ENCODE results near the gene ATRAID.
A peak's percentile ranks its signal among the peaks of the same experiment; 100 is the strongest.
"Not testable (repeated sequence)": the region's sequence is repeated elsewhere in the genome, so short reads cannot be mapped to it uniquely, and the experiment has no call there.

Gene ATRAID

DNA sequence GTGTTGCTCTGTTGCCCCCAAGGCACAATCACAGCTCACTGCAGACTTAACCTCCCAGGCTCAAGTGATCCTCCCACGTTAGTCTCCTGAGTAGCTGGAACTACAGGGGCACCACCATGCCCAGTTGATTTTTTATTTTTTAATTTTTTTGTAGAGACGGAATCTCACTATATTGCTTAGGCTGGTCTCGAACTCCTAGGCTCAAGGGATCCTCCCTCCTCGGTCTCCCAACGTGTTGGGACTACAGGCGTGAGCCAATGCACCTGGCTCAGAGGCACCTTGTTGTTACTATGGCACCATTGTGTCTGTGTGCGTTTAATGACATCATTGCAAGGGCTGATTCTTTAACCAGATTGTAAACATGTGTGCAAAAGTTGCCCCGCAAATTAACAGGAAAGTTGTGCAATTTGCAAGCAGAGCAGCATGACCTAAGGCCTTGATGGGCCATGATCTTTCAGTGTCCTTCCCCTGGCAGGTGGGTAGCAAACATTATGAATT lies 40.4 kb upstream of the ATRAID start:
- H3K27ac ChIP-seq = no peak overlapping the region
- no peaks in the 10 kb centered on the region for H3K9me3 ChIP-seq
- peaks cover 0 to 7% (median 2%) of the 10 kb centered on the region in 4 donors for H3K4me1 ChIP-seq
- no peak for DNase-seq
- H3K27me3 ChIP-seq = peaks cover 0 to 12% of the 10 kb centered on the region in 2 donors
- TF ChIP-seq, protein P1, sequence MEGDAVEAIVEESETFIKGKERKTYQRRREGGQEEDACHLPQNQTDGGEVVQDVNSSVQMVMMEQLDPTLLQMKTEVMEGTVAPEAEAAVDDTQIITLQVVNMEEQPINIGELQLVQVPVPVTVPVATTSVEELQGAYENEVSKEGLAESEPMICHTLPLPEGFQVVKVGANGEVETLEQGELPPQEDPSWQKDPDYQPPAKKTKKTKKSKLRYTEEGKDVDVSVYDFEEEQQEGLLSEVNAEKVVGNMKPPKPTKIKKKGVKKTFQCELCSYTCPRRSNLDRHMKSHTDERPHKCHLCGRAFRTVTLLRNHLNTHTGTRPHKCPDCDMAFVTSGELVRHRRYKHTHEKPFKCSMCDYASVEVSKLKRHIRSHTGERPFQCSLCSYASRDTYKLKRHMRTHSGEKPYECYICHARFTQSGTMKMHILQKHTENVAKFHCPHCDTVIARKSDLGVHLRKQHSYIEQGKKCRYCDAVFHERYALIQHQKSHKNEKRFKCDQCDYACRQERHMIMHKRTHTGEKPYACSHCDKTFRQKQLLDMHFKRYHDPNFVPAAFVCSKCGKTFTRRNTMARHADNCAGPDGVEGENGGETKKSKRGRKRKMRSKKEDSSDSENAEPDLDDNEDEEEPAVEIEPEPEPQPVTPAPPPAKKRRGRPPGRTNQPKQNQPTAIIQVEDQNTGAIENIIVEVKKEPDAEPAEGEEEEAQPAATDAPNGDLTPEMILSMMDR (IDR thresholded peaks at IDR 0.05) = no peak
- H3K4me3 ChIP-seq = no peak overlapping the region
- intact Hi-C loops (cut with DNase I; ENCODE audit: low total_unique reads) = no loop called here
- H3K36me3 ChIP-seq = no peaks in the 10 kb centered on the region

DNA sequence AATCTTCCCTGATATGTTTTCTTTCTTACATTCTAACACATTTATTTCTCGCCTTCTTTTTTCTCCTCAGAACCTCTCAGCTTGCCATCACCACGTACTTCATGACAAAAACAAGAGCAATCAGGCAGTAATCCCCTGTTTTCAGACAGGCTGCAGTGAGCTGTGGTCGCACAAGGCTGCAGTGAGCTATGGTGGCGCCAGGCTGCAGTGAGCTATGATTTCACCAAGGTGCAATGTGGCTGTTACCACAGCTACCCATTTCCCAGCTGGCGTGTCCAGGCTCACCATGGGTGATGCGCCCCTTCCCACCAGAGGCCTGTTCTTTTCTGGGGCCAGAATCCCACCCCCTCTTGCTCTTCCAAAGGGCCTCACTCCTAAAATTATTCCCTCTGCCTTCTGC lies 37.2 kb upstream of the ATRAID start:
- intact Hi-C loops (cut with DNase I; ENCODE audit: low total_unique reads) = no loop called here
- H3K27ac ChIP-seq = no peak overlapping the region
- DNase-seq = no peak
- TF ChIP-seq, protein P1 (IDR thresholded peaks at IDR 0.05) = no peak
- no peaks in the 10 kb centered on the region for H3K36me3 ChIP-seq
- H3K9me3 ChIP-seq = no peaks in the 10 kb centered on the region
- H3K4me3 ChIP-seq = no peak overlapping the region
- H3K27me3 ChIP-seq = peaks cover 0 to 17% of the 10 kb centered on the region in 2 donors
- peaks cover 0 to 7% (median 2%) of the 10 kb centered on the region in 4 donors for H3K4me1 ChIP-seq

DNA sequence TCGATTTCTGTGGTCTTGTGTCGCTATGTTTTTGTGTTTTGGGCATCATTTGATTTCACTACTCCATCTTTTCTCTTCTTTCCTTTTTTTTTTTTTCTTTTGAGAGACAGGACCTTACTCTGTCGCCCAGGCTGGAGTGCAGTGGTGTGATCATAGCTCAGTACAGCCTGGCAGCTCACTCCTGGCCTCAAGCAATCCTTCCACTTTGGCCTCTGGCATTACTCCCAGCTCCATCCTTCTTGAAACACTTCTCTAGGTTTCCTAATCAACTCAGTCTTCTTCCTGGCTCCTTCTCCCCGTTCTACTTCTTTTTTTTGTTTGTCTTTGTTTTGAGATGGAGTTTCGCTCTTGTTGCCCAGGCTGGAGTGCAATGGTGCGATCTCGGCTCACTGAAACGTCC lies 36.5 kb upstream of the ATRAID start:
- Histone ChIP-seq H3K4me1 (peaks cover 0 to 9% (median 0%) of the 10 kb centered on the region in 4 donors), H3K27me3 (peaks cover 0 to 17% of the 10 kb centered on the region in 2 donors), H3K4me3 (no peak overlapping the region), H3K36me3 (no peaks in the 10 kb centered on the region), H3K9me3 (no peaks in the 10 kb centered on the region), H3K27ac (no peak overlapping the region)
- intact Hi-C loops (cut with DNase I; ENCODE audit: low total_unique reads) = no loop called here
- DNase-seq = peak; percentile 67 to 74
- TF ChIP-seq, protein P1 (IDR thresholded peaks at IDR 0.05) = no peak

DNA sequence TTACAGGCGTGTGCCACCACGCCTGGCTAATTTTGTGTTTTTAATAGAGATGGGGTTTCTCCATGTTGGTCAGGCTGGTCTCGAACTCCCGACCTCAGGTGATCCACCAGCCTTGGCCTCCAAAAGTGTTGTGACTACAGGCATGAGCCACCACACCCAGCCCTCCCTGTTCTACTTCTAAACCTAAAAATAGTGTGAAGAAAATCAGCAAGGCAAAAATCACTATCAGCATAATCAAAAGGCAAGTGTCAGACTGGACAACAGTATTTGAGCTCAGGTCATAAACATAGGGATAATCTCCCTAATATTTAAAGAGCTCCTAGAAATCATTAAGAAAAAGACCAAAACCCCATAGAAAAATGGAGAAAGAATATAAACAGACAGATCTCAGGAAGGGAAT lies 36.1 kb upstream of the ATRAID start:
- intact Hi-C loops (cut with DNase I; ENCODE audit: low total_unique reads); H3K27ac ChIP-seq; H3K36me3 ChIP-seq; DNase-seq; H3K4me1 ChIP-seq; H3K9me3 ChIP-seq; H3K4me3 ChIP-seq: not testable (repeated sequence)
- peaks cover 0 to 17% of the 10 kb centered on the region in 2 donors for H3K27me3 ChIP-seq

DNA sequence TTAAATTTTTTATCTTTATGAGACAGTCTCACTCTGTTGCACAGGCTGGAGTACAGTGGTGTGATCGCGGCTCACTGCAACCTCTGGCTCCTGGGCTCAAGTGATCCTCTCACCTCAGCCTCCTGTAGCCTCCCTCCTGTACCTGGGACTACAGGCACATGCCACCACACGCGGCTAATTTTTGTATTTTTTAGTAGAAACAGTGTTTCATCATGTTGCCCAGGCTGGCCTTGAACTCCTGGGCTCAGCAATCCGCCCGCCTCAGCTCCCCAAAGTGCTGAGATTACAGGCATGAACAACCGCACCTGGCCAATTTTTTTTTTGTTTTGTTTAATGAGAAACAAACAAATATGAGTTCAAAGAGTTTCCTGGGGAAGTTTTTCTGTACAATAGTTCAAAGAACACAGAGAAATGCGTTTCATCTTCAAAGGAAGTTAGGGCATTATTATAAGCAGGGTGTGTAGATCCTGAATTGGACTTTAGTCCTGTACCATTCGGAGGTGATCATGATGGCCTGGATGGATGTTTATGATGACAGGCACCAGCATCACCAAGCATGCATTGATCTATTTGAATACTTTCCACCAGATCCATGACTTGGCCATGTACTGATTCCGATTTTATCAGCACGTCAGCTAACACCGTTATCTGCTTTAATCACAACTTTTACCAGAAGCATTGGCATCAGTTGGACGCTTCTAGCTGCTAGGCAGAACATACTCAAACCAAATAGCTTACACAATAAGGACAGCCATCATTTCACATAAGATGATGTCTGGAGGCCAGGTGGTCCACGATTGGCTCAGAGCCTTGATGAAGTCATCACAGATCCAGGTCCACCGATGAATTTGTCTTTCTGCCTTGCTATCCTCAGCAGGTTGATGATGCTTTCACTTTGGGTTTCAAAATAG lies 34.1 kb upstream of the ATRAID start:
- no peaks in the 10 kb centered on the region for H3K36me3 ChIP-seq
- H3K4me3 ChIP-seq = no peak overlapping the region
- no peaks in the 10 kb centered on the region for H3K9me3 ChIP-seq
- peaks cover 0 to 12% (median 0%) of the 10 kb centered on the region in 4 donors for H3K4me1 ChIP-seq
- H3K27me3 ChIP-seq = peaks cover 0 to 17% of the 10 kb centered on the region in 2 donors
- no peak overlapping the region for H3K27ac ChIP-seq
- intact Hi-C loops (cut with DNase I; ENCODE audit: low total_unique reads) = no loop called here
- no peak for DNase-seq
- TF ChIP-seq, protein P1 (IDR thresholded peaks at IDR 0.05) = no peak

DNA sequence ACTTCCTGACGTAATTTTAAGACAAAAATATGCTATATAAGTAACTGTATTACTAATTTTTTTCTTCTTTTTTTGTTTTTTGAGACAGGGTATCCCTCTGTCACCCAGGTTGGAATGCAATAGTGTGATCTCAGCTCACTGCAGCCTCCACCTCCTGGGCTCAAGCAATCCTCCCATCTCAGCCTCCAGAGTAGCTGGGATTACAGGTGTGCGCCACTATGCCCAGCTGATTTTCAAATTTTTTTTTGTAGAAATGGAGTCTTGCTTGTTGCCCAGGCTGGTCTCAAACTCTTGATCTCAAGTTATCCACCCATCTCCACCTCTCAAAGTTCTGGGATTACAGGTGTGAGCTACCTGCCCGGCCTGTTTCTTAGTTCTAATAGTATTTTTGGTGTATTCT lies 33.4 kb upstream of the ATRAID start:
- H3K36me3 ChIP-seq = no peaks in the 10 kb centered on the region
- H3K27ac ChIP-seq = no peak overlapping the region
- TF ChIP-seq, protein P1 (IDR thresholded peaks at IDR 0.05) = no peak
- DNase-seq = no peak
- no peaks in the 10 kb centered on the region for H3K9me3 ChIP-seq
- intact Hi-C loops (cut with DNase I; ENCODE audit: low total_unique reads) = no loop called here
- H3K4me1 ChIP-seq = peaks cover 0 to 12% (median 0%) of the 10 kb centered on the region in 4 donors
- H3K4me3 ChIP-seq = no peak overlapping the region
- H3K27me3 ChIP-seq = peaks cover 0 to 10% of the 10 kb centered on the region in 2 donors

All from tibial artery (tissue), 4 donors.